BE2C (cell line): ENCODE results near the gene ULBP2.
"Not testable (repeated sequence)": the region's sequence is repeated elsewhere in the genome, so short reads cannot be mapped to it uniquely, and the experiment has no call there.

Source experiments
- DNase-seq: peaks from one replicate; pipeline ENCODE4 v3.0.0-alpha.2; 2020
- H3K27me3 ChIP-seq: fragments of 250-450 bp; sonication (Bioruptor Pico); 2 replicates; pipeline ENCODE4 v1.5.1; 2020; ENCODE audit warnings: mild to moderate bottlenecking
- H3K36me3 ChIP-seq: fragments of 250-450 bp; sonication (Bioruptor Pico); 2 replicates; pipeline ENCODE4 v1.5.1; 2020; ENCODE audit warnings: mild to moderate bottlenecking
- H3K4me1 ChIP-seq: fragments of 250-450 bp; sonication (Bioruptor Pico); 2 replicates; pipeline ENCODE4 v1.5.1; 2020
- H3K4me3 ChIP-seq: 2 replicates; pipeline ENCODE4 v1.5.1; 2011; ENCODE audit warnings: low read depth, low read length
- H3K9me3 ChIP-seq: fragments of 250-450 bp; sonication (Bioruptor Pico); 2 replicates; pipeline ENCODE4 v1.5.1; 2020
- CTCF ChIP-seq: IDR thresholded peaks from 2 replicates; pipeline ENCODE4 v1.5.1; 2012; ENCODE audit warnings: mild to moderate bottlenecking, low read depth, low read length

Gene ULBP2

GRCh38 chr6:149921361-149921760 is 20.5 kb upstream of the ULBP2 start:
- DNase-seq: no peak
- Histone ChIP-seq H3K36me3 (no peaks in the 10 kb centered on the region), H3K27me3 (peaks cover 4% of the 10 kb centered on the region), H3K9me3 (no peaks in the 10 kb centered on the region), H3K4me3 (no peak overlapping the region), H3K4me1 (no peaks in the 10 kb centered on the region)
- no peak for TF ChIP-seq CTCF

- H3K4me1 ChIP-seq, H3K9me3 ChIP-seq, H3K36me3 ChIP-seq, H3K4me3 ChIP-seq, H3K27me3 ChIP-seq, DNase-seq: not testable (repeated sequence)
These were observed 19.7 kb upstream of the ULBP2 start for GRCh38 chr6:149922091-149922490.

- Histone ChIP-seq H3K27me3 (peaks cover 7% of the 10 kb centered on the region), H3K36me3 (no peaks in the 10 kb centered on the region), H3K4me1 (no peaks in the 10 kb centered on the region), H3K4me3 (peak within 1 kb of the TSS; percentile 58), H3K9me3 (no peaks in the 10 kb centered on the region)
- TF ChIP-seq CTCF: no peak
- peak; percentile 90 for DNase-seq
These were observed 19.0 kb upstream of the ULBP2 start, which contains the start of gene RAET1G for GRCh38 chr6:149922642-149923326. RAET1G (minus strand) TSS chr6:149923121; CDS start chr6:149923010, 111 bp downstream.

GRCh38 chr6:149923327-149923986 is 18.4 kb upstream of the ULBP2 start:
- H3K9me3 ChIP-seq: no peaks in the 10 kb centered on the region
- peaks cover 7% of the 10 kb centered on the region for H3K27me3 ChIP-seq
- peak overlapping the region; percentile 58 for H3K4me3 ChIP-seq
- no peak for TF ChIP-seq CTCF
- DNase-seq: no peak
- no peaks in the 10 kb centered on the region for H3K36me3 ChIP-seq
- H3K4me1 ChIP-seq: no peaks in the 10 kb centered on the region

- H3K27me3 ChIP-seq: peaks cover 16% of the 10 kb centered on the region
These were observed 17.4 kb upstream of the ULBP2 start for GRCh38 chr6:149924206-149924932.

GRCh38 chr6:149924933-149925252 is 16.9 kb upstream of the ULBP2 start:
- H3K4me3 ChIP-seq: no peak overlapping the region
- no peak for DNase-seq
- peaks cover 21% of the 10 kb centered on the region for H3K27me3 ChIP-seq
- H3K4me1 ChIP-seq: no peaks in the 10 kb centered on the region
- no peaks in the 10 kb centered on the region for H3K9me3 ChIP-seq
- no peaks in the 10 kb centered on the region for H3K36me3 ChIP-seq
- no peak for TF ChIP-seq CTCF

More at GRCh38 chr6:149924206-149924932, 17.4 kb upstream of the ULBP2 start:
- H3K4me1 ChIP-seq: no peaks in the 10 kb centered on the region
- no peaks in the 10 kb centered on the region for H3K36me3 ChIP-seq
- no peak for TF ChIP-seq CTCF
- no peak overlapping the region for H3K4me3 ChIP-seq
- no peak for DNase-seq
- no peaks in the 10 kb centered on the region for H3K9me3 ChIP-seq
